IMR-90 (cell line): Measurements from ENCODE around the gene GPC6. TPM values are rescaled to one million over a fixed set of nuclear protein-coding genes. Genes with fewer than 3 reads are reported as not detected.

Experiments used
- ATAC-seq: fragments of 200-7000 bp; cut with Tn5 transposase; 2 replicates; pipeline ENCODE4 v1.9.1; 2020; ENCODE audit warnings: low read depth, mild to moderate bottlenecking, moderate library complexity
- BruUV-seq: library from RNA; stranded (reverse); fragments of 400-500 nt; replicated peaks from 2 replicates; lab custom pipeline; 2021; lab: Mats Ljungman, UMichigan
- CTCF ChIA-PET: fragments of 300-600 bp; formaldehyde crosslinking; extraction: SDS; loops from one replicate; lab custom pipeline; 2021; ENCODE audit warnings: antibody characterized with exemption; lab: Yijun Ruan, JAX
- POLR2A ChIA-PET: fragments of 300-600 bp; sonication (Branson Sonifier 250); formaldehyde crosslinking; loops from one replicate; lab custom pipeline; 2022; ENCODE audit warnings: antibody characterized with exemption; ENCODE audit not compliant: unreplicated experiment; lab: Charles Lee
- DNase-seq: peaks from one replicate; pipeline ENCODE4 v3.0.0; 2013
- H2AFZ ChIP-seq: replicated peaks from 2 replicates; pipeline ENCODE3; 2013; ENCODE audit warnings: low read length, mild to moderate bottlenecking; ENCODE audit not compliant: poor library complexity
- H2AK5ac ChIP-seq: 2 replicates; pipeline ENCODE4 v1.6.1; 2013; ENCODE audit warnings: low read depth, low read length, inconsistent platforms
- H2AK9ac ChIP-seq: replicated peaks from 2 replicates; pipeline ENCODE3; 2013; ENCODE audit warnings: mild to moderate bottlenecking, low read depth, low read length, moderate library complexity; ENCODE audit not compliant: poor library complexity
- H2BK120ac ChIP-seq: 2 replicates; pipeline ENCODE4 v1.6.1; 2013; ENCODE audit warnings: low read depth, low read length, inconsistent platforms
- H2BK15ac ChIP-seq: 3 replicates; pipeline ENCODE4 v1.6.1; 2013; ENCODE audit warnings: low read depth, low read length, inconsistent platforms
- H2BK20ac ChIP-seq: 2 replicates; pipeline ENCODE4 v1.6.1; 2013; ENCODE audit warnings: low read depth, mild to moderate bottlenecking, inconsistent platforms, low read length, moderate library complexity
- H2BK5ac ChIP-seq: 2 replicates; pipeline ENCODE4 v1.6.1; 2013; ENCODE audit warnings: mild to moderate bottlenecking, low read depth, low read length, inconsistent platforms; ENCODE audit not compliant: poor library complexity, severe bottlenecking
- H3K14ac ChIP-seq: replicated peaks from 2 replicates; pipeline ENCODE4 v1.6.1; 2013; ENCODE audit warnings: low read depth, low read length, inconsistent platforms
- H3K18ac ChIP-seq: 2 replicates; pipeline ENCODE4 v1.6.1; 2013; ENCODE audit warnings: low read depth, low read length, control low read depth
- H3K23ac ChIP-seq: 2 replicates; pipeline ENCODE4 v1.6.1; 2013; ENCODE audit warnings: low read depth, low read length, inconsistent platforms
- H3K27ac ChIP-seq: 2 replicates; pipeline ENCODE4 v1.5.1; 2013; ENCODE audit warnings: mild to moderate bottlenecking, control low read depth, low read length; ENCODE audit not compliant: insufficient read depth
- H3K27me3 ChIP-seq: 2 replicates; pipeline ENCODE4 v1.6.1; 2013; ENCODE audit warnings: low read length; ENCODE audit not compliant: control insufficient read depth, insufficient read depth
- H3K36me3 ChIP-seq: 2 replicates; pipeline ENCODE4 v1.6.1; 2013; ENCODE audit warnings: low read length, mixed read lengths; ENCODE audit not compliant: control insufficient read depth, insufficient read depth
- H3K4ac ChIP-seq: 2 replicates; pipeline ENCODE4 v1.6.1; 2013; ENCODE audit warnings: low read depth, low read length, inconsistent platforms
- H3K4me1 ChIP-seq: 2 replicates; pipeline ENCODE4 v1.6.1; 2013; ENCODE audit warnings: low read length, mixed read lengths; ENCODE audit not compliant: control insufficient read depth, insufficient read depth
- H3K4me2 ChIP-seq: 2 replicates; pipeline ENCODE4 v1.6.1; 2013; ENCODE audit warnings: low read depth, mild to moderate bottlenecking, control low read depth, low read length, moderate library complexity
- H3K4me3 ChIP-seq: 2 replicates; pipeline ENCODE4 v1.5.1; 2013; ENCODE audit warnings: low read depth, mild to moderate bottlenecking, control low read depth, low read length, moderate library complexity; ENCODE audit not compliant: insufficient read depth
- H3K56ac ChIP-seq: 2 replicates; pipeline ENCODE4 v1.6.1; 2013; ENCODE audit warnings: low read length, inconsistent platforms; ENCODE audit not compliant: insufficient read depth; ENCODE audit errors: extremely low read depth
- H3K79me1 ChIP-seq, 2 experiments: 2 replicates each; pipeline ENCODE4 v1.6.1; 2013; ENCODE audit warnings: low read length in 2 of 2, inconsistent platforms in 1 of 2, low read depth in 1 of 2
- H3K9ac ChIP-seq: 2 replicates; pipeline ENCODE4 v1.6.1; 2013; ENCODE audit warnings: low read depth, low read length, control low read depth
- H3K9me1 ChIP-seq: 2 replicates; pipeline ENCODE4 v1.6.1; 2013; ENCODE audit warnings: low read length, inconsistent platforms; ENCODE audit not compliant: insufficient read depth
- H3K9me3 ChIP-seq: 2 replicates; pipeline ENCODE4 v1.6.1; 2013; ENCODE audit warnings: low read length; ENCODE audit not compliant: control insufficient read depth, insufficient read depth
- H4K20me1 ChIP-seq: 2 replicates; pipeline ENCODE4 v1.6.1; 2013; ENCODE audit warnings: low read length, inconsistent platforms; ENCODE audit not compliant: insufficient read depth
- H4K5ac ChIP-seq: 2 replicates; pipeline ENCODE4 v1.6.1; 2013; ENCODE audit warnings: mild to moderate bottlenecking, low read depth, low read length, control low read depth
- H4K8ac ChIP-seq, 2 experiments: 2 replicates each; pipeline ENCODE4 v1.6.1; 2013; ENCODE audit warnings: low read depth in 2 of 2, low read length in 2 of 2, control low read depth in 1 of 2, inconsistent platforms in 1 of 2
- H4K91ac ChIP-seq: 2 replicates; pipeline ENCODE4 v1.6.1; 2013; ENCODE audit warnings: low read depth, low read length, inconsistent platforms; ENCODE audit not compliant: insufficient read depth
- BHLHE40 ChIP-seq: fragments of 150-350 bp; IDR thresholded peaks from 2 replicates; pipeline ENCODE4 v1.6.1; 2016; ENCODE audit warnings: mild to moderate bottlenecking, low read depth, low read length
- CEBPB ChIP-seq: IDR thresholded peaks from 2 replicates; pipeline ENCODE4 v1.6.1; 2012; ENCODE audit warnings: low read depth, low read length, improper control_type of control experiment
- CHD1 ChIP-seq: IDR thresholded peaks from 2 replicates; pipeline ENCODE4 v1.6.1; 2012; ENCODE audit warnings: low read depth, low read length, improper control_type of control experiment
- CTCF ChIP-seq: conservative IDR thresholded peaks from 2 replicates; pipeline ENCODE4 v1.5.1; 2012; ENCODE audit warnings: mild to moderate bottlenecking, low read depth, low read length, improper control_type of control experiment
- ELK1 ChIP-seq: fragments of 150-350 bp; IDR thresholded peaks from 2 replicates; pipeline ENCODE4 v1.6.1; 2016; ENCODE audit warnings: low read depth, mild to moderate bottlenecking, low read length, moderate library complexity, borderline replicate concordance
- MAZ ChIP-seq: IDR thresholded peaks from 2 replicates; pipeline ENCODE4 v1.6.1; 2012; ENCODE audit warnings: low read depth, mild to moderate bottlenecking, low read length, improper control_type of control experiment, moderate library complexity, borderline replicate concordance
- NFE2L2 ChIP-seq: fragments of 150-350 bp; IDR thresholded peaks from 2 replicates; pipeline ENCODE4 v1.6.1; 2016; ENCODE audit warnings: low read depth, mild to moderate bottlenecking, low read length
- RCOR1 ChIP-seq: IDR thresholded peaks from 2 replicates; pipeline ENCODE4 v1.6.1; 2012; ENCODE audit warnings: mild to moderate bottlenecking, low read length, improper control_type of control experiment; ENCODE audit not compliant: insufficient replicate concordance
- RFX5 ChIP-seq: IDR thresholded peaks from 2 replicates; pipeline ENCODE4 v1.8.0; 2012; ENCODE audit warnings: low read depth, mild to moderate bottlenecking, low read length, moderate library complexity
- SMC3 ChIP-seq: fragments of 150-350 bp; IDR thresholded peaks from 2 replicates; pipeline ENCODE4 v1.6.1; 2016; ENCODE audit warnings: low read depth, mild to moderate bottlenecking, antibody characterized with exemption, low read length, moderate library complexity
- WGBS, 2 experiments: methylation state at CpG; one replicate each; pipeline versions ENCODE4 v1.1.5 to v1.1.7; 2013; ENCODE audit warnings: missing lambda C conversion rate in 2 of 2; ENCODE audit not compliant: insufficient read length in 1 of 2; ENCODE audit errors: extremely low coverage in 2 of 2; 5-methylcytosine and 5-hydroxymethylcytosine counted together
- dilution Hi-C: fragments of 300-500 bp; cut with HindIII; formaldehyde crosslinking; loops from one replicate; pipeline ENCODE4 v1.14.3; 2018; ENCODE audit warnings: low sequenced_read_pairs; ENCODE audit not compliant: unreplicated experiment
- in situ Hi-C: fragments of 300-500 bp; cut with MboI; formaldehyde crosslinking; loops from 3 replicates; pipeline ENCODE4 v1.14.3; 2019; ENCODE audit warnings: low sequenced_read_pairs, inconsistent platforms, mixed read lengths
- intact Hi-C: fragments of 100-400 bp; cut with micrococcal nuclease; formaldehyde crosslinking; loops from 2 replicates; pipeline ENCODE4 v1.10.0; 2022
- polyA plus RNA-seq, 3 experiments: library from polyadenylated mRNA; depleted of rRNA; stranded (reverse); fragments of >200 nt; gene quantifications; 2 replicates each; pipeline ENCODE4 v1.2.3, GENCODE V29; 2012; ENCODE audit warnings: low replicate concordance in 1 of 3
- total RNA-seq: library from RNA; depleted of rRNA; stranded (reverse); fragments of >200 nt; gene quantifications from 2 replicates; pipeline ENCODE4 v1.2.3, GENCODE V29; 2012
- TF ChIP-seq, protein P1 (sequence below): fragments of 150-350 bp; IDR thresholded peaks from 2 replicates; pipeline ENCODE4 v1.6.1; 2017; ENCODE audit warnings: mild to moderate bottlenecking, antibody characterized with exemption, low read length, low read depth

GPC6 gene
- total and polyA plus RNA-seq, 2 of the 4 experiments (the other 2 are of a cell fraction) = 14.9 to 39.4 TPM

- no TSS peak for BruUV-seq
- Histone ChIP-seq H3K36me3 (no peaks in the 10 kb centered on the region), H3K4me1 (peaks cover 2% of the 10 kb centered on the region; the same call in 1 of the 2 replicates), H4K5ac (no peak overlapping the region), H3K18ac (no peak overlapping the region), H4K8ac (no peak overlapping the region), H3K4me2 (no peak overlapping the region), H3K4me3 (no peak overlapping the region), H3K9ac (no peak overlapping the region), H2BK5ac (no peak overlapping the region), H2AK9ac (no peak overlapping the region), H2BK120ac (no peak overlapping the region), H2AFZ (no peak overlapping the region), H2BK15ac (no peak overlapping the region), H4K20me1 (no peaks in the 10 kb centered on the region), H3K23ac (no peak overlapping the region), H2AK5ac (no peak overlapping the region), H3K9me1 (no peaks in the 10 kb centered on the region), H3K27ac (no peak overlapping the region), H3K79me1 (no peaks in the 10 kb centered on the region), H3K56ac (no peak overlapping the region), H3K9me3 (no peaks in the 10 kb centered on the region), H3K27me3 (no peaks in the 10 kb centered on the region), H3K4ac (no peak overlapping the region), H3K14ac (no peak overlapping the region), H4K91ac (no peak overlapping the region), H2BK20ac (no peak overlapping the region)
- intact Hi-C loops = no loop called here
- dilution Hi-C loops = no loop called here
- DNase-seq = no peak
- in situ Hi-C loops = no loop called here
- WGBS, 2 experiments = 100% methylated on average over 1 of the region's 3 CpGs; no CpG with 5 or more reads in 1 of the 2 experiments
- POLR2A ChIA-PET = no interaction called here
- CTCF ChIA-PET = no interaction called here
- no peak for TF ChIP-seq ELK1
- no peak for TF ChIP-seq SMC3
- no peak for TF ChIP-seq BHLHE40
- no peak for TF ChIP-seq NFE2L2
- TF ChIP-seq, protein P1, sequence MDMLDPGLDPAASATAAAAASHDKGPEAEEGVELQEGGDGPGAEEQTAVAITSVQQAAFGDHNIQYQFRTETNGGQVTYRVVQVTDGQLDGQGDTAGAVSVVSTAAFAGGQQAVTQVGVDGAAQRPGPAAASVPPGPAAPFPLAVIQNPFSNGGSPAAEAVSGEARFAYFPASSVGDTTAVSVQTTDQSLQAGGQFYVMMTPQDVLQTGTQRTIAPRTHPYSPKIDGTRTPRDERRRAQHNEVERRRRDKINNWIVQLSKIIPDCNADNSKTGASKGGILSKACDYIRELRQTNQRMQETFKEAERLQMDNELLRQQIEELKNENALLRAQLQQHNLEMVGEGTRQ = no peak
- TF ChIP-seq RCOR1 = no peak
- no peak for TF ChIP-seq CHD1
- no peak for TF ChIP-seq RFX5
- no peak for TF ChIP-seq CTCF
- TF ChIP-seq CEBPB = no peak
- TF ChIP-seq MAZ = no peak
- no peak for ATAC-seq
These were observed 1034.6 kb downstream of the GPC6 start for GRCh38 chr13:94261163-94261562.
